Ascending aorta (tissue), 2 donors: ENCODE measurements around the gene PPP1R7. TPM values are rescaled to one million over a fixed set of nuclear protein-coding genes. Genes with fewer than 3 reads are reported as not detected.

Source experiments
- DNase-seq, 2 donors: peaks; one replicate each; pipeline ENCODE4 v3.0.0-alpha.2; 2019; ENCODE audit warnings: low spot score in 2 of 2
- H3K27ac ChIP-seq, 2 donors: fragments of 200-600 bp; sonication (generic); one replicate each; pipeline ENCODE4 v1.5.1; 2016 to 2017; ENCODE audit warnings: mild to moderate bottlenecking in 1 of 2
- H3K27me3 ChIP-seq: fragments of 200-600 bp; sonication (generic); one replicate; pipeline ENCODE4 v1.5.1; 2017
- H3K36me3 ChIP-seq, 2 donors: fragments of 200-600 bp; sonication (generic); one replicate each; pipeline ENCODE4 v1.5.1; 2016
- H3K4me1 ChIP-seq, 2 donors: fragments of 200-600 bp; sonication (generic); one replicate each; pipeline ENCODE4 v1.5.1; 2016 to 2017; ENCODE audit warnings: mild to moderate bottlenecking in 1 of 2
- H3K4me3 ChIP-seq, 2 donors: fragments of 200-600 bp; sonication (generic); one replicate each; pipeline ENCODE4 v1.5.1; 2016 to 2017; ENCODE audit warnings: mild to moderate bottlenecking in 1 of 2
- H3K9me3 ChIP-seq, 2 donors: fragments of 200-600 bp; sonication (generic); one replicate each; pipeline ENCODE4 v1.5.1; 2016
- CTCF ChIP-seq, 3 experiments: fragments of 200-600 bp in 2 of 3; fragments of 450-650 bp in 1 of 3; sonication (generic) in 2 of 3; IDR thresholded peaks; one replicate each; pipeline ENCODE4 v1.5.1; 2016 to 2019; ENCODE audit warnings: antibody characterized with exemption in 3 of 3, mild to moderate bottlenecking in 1 of 3, moderate library complexity in 1 of 3
- intact Hi-C: fragments of 100-400 bp; cut with DNase I; formaldehyde crosslinking; loops from one replicate; pipeline ENCODE4 v1.15.1; 2023
- total RNA-seq: library from RNA; depleted of rRNA; stranded (reverse); fragments of >200 nt; gene quantifications from one replicate; pipeline ENCODE4 v1.1.0, GENCODE V29; 2016

The PPP1R7 gene
- total RNA-seq, 1 donor from 2014 or later, result 4.2 TPM

DNA sequence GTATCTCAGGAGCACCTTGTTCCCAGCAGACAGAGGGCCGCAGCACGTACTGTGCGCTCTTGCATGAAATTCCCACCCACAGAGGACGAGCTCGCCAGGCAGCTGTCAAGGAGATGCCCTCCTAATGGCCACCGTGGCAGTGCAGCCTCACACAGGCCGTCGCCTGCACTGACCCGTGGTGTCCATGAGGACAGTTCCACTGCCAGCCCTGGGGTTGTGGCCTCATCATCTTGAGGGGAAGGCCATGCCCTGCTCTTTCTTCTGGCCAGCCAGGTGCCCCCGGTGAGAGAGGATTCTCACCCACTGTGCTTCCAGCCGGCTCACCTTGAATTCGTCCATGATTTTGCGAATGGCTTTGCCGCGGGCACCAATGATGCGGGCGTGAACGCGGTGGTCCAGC, 80.2 kb downstream of the PPP1R7 start:
- intact Hi-C loops, result no loop called here
- no peaks in the 10 kb centered on the region for H3K4me1 ChIP-seq
- H3K36me3 ChIP-seq, result peaks cover 88 to 96% of the 10 kb centered on the region in 2 donors
- no peaks in the 10 kb centered on the region for H3K9me3 ChIP-seq
- H3K27ac ChIP-seq, result no peak overlapping the region
- H3K27me3 ChIP-seq, result no peaks in the 10 kb centered on the region
- TF ChIP-seq CTCF (IDR thresholded peaks at IDR 0.05), result no peak
- H3K4me3 ChIP-seq, result no peak overlapping the region
- no peak for DNase-seq

DNA sequence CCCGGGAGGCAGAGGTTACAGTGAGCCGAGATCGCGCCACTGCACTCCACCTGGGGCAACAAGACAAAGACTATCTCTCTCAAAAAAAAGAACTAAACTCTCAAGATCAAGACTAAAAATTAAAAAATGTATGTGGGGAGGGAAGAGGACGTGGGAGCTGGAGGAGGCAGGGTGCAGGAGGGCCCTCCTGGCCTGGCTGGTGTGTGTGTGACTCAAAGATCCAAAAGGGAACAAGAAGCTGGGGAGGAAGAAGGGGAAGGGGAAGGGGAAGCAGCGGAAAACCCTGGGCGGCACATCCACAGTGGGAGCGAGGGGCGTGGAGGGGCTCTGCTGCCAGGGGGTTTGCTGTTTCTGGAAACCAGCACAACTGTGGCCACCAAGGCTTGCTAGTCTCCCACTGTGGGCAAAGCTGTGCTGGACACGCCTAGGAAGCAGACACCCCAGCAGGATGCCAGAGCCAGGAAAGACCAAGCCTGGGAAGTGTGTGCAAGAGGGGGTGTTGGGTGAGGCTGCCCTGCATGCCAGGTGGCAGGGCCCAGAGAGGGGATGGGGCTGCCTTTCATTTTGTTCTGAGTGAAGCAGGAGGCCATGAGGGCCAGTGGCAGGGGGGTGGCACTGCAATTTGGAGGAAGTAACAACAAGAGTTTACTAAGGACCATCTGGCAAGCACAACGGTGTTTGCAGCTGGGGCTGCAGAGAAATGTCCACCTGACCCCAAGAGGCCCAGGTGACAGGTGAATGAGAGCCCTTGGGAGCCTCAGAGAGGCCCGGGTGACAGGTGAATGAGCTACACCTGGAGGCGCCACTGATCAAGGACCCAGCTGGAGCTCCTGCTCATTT, 82.7 kb downstream of the PPP1R7 start:
- intact Hi-C loops, result no loop called here
- TF ChIP-seq CTCF (IDR thresholded peaks at IDR 0.05), result no peak

More for the DNA sequence above, 82.7 kb downstream of the PPP1R7 start:
- no peak overlapping the region for H3K27ac ChIP-seq
- H3K4me1 ChIP-seq, result no peaks in the 10 kb centered on the region
- no peak for DNase-seq
- H3K9me3 ChIP-seq, result no peaks in the 10 kb centered on the region
- peaks cover 98 to 99% of the 10 kb centered on the region in 2 donors for H3K36me3 ChIP-seq
- H3K27me3 ChIP-seq, result no peaks in the 10 kb centered on the region
- H3K4me3 ChIP-seq, result no peak overlapping the region

Other genes starting within 250 kb of the PPP1R7 start
- gene CROCC2, start 244.1 kb upstream of the PPP1R7 start, total RNA-seq, result 2.9 TPM
- gene SNED1, start 151.8 kb upstream of the PPP1R7 start, total RNA-seq, result 84.3 TPM
- gene MTERF4, start 48.2 kb upstream of the PPP1R7 start, total RNA-seq, result 50.2 TPM
- gene PASK, start 995 bp upstream of the PPP1R7 start, total RNA-seq, result not detected
- gene ANO7, start 38.2 kb downstream of the PPP1R7 start, total RNA-seq, result 0.43 TPM
- gene HDLBP, start 165.2 kb downstream of the PPP1R7 start, total RNA-seq, result 308 TPM
- gene SEPTIN2, start 165.5 kb downstream of the PPP1R7 start, total RNA-seq, result 248 TPM
- 19.6 TPM for gene FARP2, start 205.8 kb downstream of the PPP1R7 start, total RNA-seq